NCI-H1092 treated with DMSO at 0.1 percent for 48 hours (cell line): Measurements from ENCODE around the gene TIMM17B.

ENCODE experiments used
- DNase-seq: peaks from one replicate; lab custom pipeline; 2025; lab: John Stamatoyannopoulos, UW

TIMM17B gene

DNA sequence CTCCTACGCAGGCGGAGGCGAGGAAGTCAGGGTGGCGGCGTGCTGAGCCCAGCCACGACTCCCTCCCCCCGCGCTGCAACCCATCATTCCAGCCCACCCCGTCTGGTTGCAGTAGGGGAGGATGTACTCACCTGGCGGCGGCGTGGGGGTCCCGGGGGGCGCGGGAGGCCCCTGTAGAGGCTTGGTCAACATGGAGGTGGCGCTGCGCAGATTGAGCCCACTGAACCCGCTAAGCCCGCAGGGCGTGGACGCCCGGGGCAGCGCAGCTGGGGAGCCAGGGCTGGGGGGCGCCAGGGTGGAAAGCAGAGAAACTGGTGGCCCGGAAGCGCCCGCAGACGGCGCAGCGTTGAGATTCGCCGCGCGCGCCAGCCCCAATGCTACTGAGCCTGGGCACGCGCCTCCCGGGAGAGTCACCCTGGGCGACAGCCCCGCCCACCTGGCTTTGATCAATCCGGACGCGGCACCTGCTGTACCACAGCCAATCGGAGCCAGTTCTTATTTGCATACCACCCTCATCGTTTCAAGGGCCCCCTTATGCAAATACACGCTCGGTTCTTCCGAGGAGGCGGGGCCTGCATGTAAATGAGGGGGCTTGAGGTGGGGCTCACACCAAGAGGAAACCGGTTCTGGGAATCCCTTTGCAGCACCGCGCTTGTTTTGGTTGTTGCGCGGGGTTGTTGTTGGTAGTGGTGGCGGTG lies 21.2 kb upstream of the TIMM17B start, which contains the start of gene PIM2:
PIM2 (minus strand) TSS at position 382 of the 698 bp plus-strand sequence; CDS start at position 192, 190 bp downstream.
- peak; percentile 96 for DNase-seq

DNA sequence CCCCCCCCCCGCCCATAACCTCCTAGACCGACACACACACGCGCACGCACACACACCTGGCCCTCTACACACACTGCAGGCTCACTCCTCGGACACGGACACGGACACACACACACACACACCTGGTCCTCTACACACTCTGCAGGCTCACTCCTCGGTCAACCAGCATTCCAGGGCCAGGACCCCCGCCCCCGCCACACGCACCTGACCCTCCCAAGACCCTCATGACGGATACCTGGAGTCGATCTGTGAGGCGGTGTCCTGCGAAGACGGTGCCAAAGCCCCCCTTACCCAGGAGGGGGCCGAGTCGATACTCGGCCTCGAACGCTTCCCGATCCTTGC lies 20.7 kb upstream of the TIMM17B start:
- DNase-seq = no peak

DNA sequence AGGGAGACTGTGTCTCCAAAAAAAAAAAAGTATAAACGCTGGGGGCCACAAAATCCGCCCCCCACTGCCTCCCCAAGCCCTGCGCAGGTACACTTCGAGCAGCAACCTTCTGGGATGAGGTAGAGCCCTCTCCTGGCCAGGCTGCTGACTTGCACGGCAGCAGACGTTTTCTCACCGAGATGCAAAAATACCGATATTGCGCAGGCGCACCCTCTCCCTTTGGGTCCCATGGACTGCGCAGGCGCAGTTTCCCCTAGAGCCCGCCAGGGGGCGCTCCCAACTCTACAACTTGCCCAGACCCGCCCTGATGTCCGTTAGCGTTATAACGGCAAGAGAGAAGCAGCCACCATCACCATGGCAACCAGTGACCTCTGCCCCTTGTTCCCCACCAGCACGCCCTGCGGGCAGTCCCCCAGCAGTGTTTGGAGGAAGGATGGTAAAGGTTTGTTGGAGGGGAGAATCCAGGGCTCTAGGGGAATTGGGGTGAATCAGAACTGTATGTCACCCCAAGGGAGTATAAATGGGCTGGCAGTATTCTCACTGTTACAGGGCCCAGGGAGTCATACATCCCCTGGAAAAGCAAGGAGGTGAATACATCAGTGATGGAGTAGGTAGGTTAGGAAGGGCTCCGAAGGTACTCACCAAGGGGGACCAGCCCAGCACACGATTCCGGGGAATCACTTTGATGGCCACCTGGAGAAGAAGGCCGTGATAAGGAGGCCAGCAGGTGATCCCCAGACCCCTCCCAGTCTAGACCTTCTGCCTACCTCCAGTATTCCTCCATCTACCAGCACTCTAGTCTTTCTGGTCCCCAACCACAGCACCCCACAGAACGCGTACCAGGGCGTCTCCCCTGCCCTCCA lies 19.8 kb upstream of the TIMM17B start:
- DNase-seq = peak; percentile 96

DNA sequence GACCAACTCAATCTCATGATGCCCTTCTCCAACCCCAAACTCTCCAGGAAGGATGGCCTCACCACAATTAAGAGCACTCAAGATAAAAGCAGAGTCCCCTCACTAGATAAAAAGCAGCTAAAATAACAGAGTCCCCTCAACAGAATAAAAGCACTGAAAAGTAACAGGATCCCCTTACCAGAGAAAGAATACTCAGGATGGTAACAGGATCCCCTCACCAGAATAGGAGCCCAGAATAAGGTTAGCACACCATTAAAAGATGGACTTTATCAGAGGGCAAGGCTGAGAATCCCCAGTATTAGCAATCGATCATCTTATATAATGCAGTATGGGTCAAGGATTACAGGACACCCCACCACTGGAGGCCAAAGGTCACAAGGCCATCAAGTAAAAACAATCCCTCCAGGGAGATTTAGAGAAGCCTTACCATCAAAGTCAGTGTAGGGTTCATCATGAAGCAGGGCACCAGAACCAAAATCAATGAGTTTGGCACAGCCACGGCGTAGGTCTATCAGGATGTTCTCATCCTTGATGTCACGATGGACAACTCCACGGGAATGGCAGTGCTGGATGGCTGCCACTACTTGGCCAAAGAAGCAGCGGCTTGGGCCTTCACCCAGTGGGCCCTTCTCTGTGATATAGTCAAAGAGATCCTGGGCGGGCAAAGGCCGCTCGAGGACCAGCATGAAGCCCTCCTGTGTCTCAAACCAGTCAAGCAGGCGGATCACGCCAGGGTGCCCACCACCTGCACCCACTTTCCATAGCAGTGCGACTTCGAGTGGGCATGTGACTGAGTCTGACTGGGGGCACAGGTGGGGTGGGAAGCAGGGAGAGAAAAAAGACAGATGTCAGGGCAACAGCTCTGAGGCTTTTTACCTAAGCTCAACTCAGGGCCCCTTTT lies 17.3 kb upstream of the TIMM17B start:
- no peak for DNase-seq

DNA sequence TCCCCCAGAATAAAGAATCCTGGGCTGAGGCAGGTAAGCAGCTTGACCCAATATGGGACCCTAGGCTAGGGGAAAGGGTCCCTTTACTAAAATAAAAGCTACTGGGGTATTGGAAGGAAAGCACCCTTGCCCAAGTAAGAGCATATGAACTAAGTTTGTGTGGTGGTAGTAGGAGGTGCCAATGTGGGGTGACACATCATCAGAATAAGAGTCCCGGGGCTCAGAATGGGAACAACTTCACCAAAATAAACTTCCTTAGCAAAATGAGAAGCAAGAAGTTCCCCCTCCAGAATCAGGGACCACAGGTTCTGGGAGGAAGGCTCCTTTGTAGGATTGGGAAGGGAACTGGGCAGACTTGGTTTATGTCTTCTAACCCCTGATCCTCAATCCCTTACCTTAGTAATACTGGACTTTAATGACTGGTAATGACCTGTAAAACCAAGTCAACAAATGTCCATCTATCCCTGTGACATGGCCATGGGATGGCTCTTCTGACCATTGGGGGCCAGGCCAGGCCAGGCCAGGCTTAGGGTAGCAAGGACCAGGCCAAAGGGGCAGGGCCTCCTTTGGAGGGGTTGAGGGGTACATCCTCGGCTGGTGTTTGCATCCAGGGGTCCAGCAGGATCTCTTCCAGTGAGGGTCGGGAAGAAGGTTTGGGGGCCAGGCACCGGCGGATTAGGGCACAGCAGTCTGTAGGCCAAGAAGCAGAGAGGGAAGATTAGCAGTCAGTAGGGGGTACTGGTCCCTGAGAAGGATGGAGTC lies 16.2 kb upstream of the TIMM17B start:
- DNase-seq = no peak

DNA sequence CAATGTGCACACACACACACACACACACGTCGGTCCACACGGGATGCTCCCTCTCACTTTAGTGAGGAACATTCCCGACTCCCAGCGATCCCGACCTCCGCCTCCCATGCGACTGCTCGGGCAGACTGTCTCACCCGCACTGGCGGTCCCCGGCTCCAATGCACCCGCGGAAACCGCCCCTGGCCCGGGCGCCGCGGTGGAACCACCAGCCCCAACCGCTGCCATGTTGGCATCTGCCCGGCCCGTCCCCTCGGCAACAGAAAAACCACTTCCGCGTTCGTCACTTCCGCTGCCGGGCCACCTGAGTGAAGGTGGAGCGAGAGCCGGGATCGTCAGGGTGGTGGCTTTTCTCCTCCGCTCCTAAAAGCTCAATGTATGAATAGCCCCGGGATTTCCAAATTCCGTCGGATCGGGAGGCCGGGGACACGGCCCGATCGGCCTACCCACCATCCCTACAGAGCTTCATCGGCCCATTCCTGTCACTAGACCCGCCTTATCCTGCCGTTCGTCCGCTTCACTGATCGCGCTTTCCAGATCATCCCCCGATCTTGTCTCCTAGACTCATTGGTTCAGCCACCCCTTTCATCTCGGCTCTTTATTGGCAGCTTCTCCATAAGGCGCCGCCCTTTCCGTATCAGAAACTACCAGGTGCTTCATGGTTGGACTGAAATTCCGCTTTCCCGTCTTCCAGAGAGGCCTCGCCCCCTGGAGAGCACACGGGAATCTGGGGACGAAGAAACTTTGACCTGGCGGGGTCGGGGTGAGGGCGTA lies 14.0 kb upstream of the TIMM17B start, which contains the start of gene SLC35A2:
SLC35A2 (minus strand) TSS at position 235 of the 771 bp plus-strand sequence; CDS start at position 225, 10 bp downstream.
- DNase-seq = peak; percentile 87

DNA sequence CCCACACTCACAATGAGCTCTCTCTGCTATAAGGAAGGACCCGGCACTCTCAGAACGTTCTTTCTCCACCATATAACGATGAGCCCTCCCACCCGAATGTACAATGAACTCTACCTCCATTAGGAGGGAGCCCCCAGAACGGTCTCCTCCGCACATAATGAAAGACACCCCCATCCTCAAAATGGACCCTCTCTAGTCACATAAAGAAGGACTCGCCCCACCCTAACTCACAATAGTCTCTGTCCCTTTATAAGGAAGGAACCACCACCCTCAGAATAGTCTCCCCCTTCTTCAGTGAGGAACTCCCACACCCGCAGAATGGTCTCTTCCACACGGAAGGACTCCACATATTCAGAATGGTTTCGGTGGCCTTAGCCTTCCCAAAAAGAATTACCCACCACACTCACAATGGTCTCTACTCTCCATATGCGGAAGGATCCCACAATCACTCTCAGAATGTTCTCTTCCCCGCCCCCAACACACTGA lies 13.4 kb upstream of the TIMM17B start:
- DNase-seq = no peak

DNA sequence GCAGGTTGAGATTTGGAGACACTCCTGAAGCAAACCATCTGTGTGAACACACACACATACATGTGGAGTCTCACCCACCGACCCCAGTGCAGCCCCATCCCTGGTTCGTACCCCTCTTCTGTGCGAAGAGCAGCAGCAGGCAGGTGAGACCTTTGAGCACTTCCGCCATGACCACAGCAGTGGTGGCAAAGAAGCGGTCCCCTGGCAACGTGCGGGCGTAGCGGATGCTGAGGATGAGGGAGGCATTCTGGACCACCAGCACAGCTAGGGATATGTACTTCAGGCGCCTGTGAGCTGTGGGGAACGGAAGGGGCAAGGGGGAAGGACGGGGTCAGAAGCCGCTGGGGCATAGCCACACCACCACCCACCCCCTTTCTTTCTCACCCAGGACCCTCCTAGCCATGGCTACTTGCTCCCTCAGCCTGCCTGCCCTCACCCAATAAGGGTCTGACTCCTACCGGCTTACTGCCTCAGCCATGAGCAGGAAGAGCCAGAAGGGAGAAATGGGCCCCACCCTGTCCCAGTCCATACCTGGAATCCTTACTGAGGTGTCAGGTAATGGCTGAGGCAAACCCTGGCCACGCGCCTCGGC lies 12.2 kb upstream of the TIMM17B start:
- DNase-seq = no peak

DNA sequence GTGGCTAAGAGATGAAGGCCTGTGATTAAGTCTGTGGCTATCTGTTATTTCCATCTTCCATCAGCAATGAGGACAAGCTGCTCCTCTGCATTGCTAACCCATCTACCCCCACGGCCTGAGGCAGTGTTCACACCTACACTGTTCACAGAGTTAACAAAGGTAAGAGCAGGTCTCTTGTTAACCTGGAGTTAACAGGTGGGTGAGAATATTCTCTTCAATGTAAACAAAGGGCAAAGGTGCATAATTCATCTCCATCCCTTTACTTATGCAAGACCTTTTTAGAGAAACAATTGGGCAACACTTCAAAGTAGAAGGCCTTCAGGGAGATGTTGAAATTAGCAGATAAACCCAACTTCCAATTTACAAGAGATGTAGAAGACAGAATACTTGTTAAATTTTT lies 11.0 kb upstream of the TIMM17B start:
- no peak for DNase-seq

DNA sequence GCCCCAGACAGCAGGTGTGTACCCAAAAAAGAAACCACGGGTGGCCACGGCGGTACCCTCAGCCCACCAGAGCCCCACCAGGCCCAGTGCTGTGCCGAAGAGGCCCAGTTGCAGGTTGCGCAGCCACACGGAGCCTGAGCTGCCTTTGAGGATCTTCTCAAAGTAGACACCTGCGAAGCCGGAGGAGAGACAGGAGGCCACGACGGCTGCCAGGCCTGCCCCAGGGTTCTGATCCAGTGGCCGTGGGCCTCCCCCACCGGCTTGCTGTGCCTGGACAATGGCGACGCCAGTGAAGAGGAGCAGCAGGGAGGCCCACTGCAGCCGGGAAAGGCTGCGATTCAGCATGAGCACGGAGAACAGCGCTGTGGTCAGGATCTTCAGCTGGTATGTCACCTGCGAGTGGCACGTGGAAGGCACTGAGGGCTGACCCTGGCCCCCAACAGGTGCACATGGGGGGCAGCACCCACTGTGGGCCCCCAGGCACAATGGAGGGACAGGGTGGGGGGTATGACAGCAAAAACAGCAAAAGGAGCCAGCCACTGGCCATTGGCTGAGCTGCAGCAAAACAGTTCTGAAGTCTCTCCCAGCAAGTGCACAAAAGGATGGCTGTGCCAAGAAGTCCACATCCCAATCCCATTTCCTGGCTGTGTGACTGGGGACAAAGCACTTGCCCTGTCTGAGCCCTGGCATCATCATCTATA lies 7.7 kb upstream of the TIMM17B start:
- DNase-seq = no peak

DNA sequence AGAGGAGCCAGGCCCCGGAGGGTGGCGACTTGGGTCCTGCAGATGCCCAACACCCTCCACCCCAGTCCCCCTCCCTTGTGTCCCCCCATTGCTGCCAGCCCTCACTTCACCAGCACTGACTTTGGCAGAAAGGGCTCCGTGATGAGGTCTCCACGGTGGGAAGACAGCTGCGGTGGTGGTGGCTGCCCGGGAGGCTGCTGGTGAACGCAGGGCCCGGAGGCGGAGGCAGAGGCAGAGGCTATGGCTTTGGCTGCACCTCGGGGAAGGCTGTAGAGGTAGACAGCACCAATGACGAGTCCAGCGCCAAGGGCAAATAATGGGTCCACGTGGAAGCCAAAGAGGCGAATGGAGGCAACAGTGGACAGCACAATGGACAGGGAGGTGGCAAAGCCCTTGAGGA lies 7.1 kb upstream of the TIMM17B start:
- DNase-seq = no peak

DNA sequence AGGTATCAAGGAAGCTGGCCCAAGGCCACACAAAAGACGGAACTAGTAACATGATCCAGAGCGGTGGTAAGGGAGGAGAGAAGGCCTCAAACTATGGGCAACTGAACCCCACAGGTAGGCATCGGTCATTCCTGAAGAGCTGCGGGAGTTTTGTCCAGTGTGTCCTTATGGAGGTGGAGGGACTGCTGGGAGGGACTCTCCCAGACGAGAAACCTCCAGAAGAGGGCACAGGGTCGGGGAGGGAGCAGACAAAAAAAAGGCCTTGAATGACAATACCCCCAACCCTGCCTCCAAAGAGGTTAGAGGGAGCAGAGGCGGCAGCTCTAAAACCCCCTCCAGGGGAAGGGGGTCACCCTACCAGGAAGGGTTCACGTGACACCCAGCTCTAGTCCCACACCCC lies 6.6 kb upstream of the TIMM17B start:
- no peak for DNase-seq

DNA sequence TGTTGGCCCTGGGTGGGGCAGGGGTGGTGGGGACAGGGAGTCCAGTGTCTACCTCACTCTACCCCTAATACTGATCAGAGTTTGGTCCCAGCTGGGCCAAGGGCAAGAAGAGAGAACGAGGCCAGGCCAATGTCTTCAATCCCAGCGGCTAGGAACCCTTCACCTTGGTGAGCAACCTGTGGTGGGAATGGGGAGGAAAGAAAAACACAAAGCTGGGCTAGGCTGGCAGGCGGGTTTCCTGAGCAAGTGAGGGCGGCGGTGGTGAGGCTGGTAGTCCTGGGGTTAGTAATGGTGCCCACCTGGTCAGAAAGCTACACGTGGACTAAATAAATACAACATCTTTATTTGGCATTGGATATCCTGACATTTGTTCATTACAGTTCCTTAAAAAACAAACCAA lies 5.7 kb upstream of the TIMM17B start:
- DNase-seq = no peak

DNA sequence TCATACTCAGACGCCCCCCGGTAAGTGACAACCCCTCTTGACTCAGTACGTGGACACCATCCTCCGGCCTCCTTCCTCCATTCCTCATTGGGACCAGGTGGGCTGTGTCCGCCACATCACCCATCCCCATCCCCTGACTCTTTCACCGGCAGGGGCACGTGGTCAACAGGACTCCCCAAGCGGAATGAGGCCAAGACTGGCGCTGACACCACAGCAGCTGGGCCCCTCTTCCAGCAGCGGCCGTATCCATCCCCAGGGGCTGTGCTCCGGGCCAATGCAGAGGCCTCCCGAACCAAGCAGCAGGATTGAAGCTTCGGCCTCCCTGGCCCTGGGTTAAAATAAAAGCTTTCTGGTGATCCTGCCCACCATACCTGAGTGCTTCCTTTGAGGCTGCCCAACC lies 5.2 kb upstream of the TIMM17B start:
- no peak for DNase-seq

DNA sequence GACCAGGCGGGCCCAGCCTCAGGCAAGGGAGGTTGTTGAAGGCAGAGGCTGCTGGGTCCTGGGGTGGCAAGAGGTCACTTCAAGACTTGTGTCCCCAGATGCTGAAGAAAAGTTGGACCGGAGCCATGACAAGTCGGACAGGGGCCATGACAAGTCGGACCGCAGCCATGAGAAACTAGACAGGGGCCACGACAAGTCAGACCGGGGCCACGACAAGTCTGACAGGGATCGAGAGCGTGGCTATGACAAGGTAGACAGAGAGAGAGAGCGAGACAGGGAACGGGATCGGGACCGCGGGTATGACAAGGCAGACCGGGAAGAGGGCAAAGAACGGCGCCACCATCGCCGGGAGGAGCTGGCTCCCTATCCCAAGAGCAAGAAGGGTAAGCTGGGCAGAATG lies 4.6 kb upstream of the TIMM17B start:
- DNase-seq = no peak

DNA sequence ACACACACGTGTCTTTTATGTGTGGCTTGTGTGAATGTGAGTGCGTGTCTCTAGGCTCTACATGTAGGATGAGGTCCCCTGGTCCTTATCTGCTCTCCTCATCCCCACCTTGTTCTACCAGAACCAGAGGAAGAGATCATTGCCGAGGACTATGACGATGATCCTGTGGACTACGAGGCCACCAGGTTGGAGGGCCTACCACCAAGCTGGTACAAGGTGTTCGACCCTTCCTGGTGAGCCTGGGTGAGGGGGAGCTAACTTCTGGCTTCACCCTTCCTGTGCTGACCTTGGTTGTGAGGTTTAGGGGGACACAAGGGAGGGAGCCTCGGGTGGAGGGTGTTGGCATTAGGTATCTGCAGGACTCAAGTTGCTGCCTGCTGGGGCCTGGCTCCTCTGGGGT lies 3.5 kb upstream of the TIMM17B start:
- DNase-seq = no peak

DNA sequence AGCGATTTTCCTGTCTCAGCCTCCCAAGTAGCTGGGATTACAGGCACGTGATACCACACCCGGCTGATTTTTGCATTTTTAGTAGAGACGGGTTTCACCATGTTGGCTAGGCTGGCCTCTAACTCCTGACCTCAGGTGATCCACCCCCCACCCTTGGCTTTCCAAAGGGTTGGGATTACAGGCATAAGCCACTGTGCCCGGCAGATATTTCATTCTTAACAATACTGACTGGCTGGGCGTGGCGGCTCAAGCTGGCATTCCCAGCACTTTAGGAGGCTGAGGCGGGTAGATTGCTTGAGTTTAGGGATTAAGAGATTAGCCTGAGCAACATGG lies 1.5 kb upstream of the TIMM17B start:
- DNase-seq = no peak

DNA sequence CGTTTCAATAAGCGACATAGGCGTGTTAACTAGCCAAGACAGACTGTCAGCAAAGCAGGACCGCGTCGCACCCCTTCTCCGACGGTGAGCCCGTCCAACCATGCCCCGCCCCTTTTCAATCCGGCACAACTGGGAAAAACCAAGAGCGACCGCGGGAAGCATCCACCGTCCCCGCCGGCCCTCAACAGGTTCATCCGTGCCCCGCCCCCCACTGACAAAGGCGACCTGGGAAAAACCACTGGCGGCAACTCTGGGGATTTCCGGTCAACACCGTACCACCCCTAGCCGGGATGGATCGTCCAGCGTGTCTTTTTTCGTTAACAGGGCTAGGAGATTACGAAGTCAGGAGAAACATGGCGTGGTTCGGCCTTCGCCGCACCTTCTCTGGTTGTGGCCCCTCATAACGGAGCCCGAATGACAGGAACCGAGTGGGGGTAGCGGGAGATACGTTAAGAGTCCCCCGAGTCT lies 377 bp downstream of the TIMM17B start:
- DNase-seq = peak; percentile 84

DNA sequence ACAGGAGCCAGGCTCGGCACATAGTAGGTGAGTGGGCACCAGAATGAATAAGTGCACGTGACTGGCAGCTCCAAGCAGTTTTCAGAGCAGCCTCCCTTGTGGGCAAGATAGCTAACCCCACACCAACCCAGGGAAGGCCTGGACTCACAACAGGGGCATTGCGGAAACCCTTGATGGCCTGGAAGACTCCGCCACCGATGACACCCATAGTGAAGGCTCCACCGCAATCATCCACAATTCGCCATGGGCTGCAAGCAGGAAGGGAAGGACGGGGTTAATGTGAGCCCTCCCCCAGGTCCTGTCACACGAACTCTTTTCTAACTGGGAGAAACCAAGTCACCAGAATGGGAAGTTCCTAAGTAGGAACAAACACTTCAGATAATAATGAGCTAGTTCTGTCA lies 957 bp downstream of the TIMM17B start:
- no peak for DNase-seq

DNA sequence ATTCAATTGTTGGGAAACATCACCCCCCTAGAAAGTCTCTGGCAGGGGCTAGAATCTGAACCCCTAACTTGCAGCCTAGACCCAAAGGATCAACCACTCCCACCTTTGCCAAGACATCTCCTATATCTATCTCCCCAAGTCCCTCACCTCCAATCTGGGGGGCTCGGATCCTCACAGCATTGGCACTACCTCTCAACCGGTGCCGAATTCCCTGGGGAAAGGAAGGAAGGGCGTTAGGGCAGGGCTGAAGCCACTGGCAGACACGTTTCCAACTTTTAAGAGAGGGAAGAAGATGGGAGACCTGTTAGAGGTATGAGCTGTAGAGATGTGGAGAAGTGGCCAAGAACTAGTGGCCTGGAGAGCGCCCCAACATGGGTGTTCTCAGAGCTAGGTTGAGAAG lies 2.7 kb downstream of the TIMM17B start:
- no peak for DNase-seq
